HepG2 (cell line): ENCODE data around the gene PRSS21. TPM values are rescaled to one million over a fixed set of nuclear protein-coding genes. Genes with fewer than 3 reads are reported as not detected.
A peak's percentile ranks its signal among the peaks of the same experiment; 100 is the strongest.

Experiments used
- ELF4 ChIP-seq: sonication (generic); formaldehyde crosslinking; IDR thresholded peaks from 2 replicates; pipeline ENCODE4 v1.5.0; 2020; ENCODE audit warnings: missing genetic modification reagents, mild to moderate bottlenecking, moderate library complexity, borderline replicate concordance
- FOXC1 ChIP-seq: sonication (generic); formaldehyde crosslinking; IDR thresholded peaks from 2 replicates; pipeline ENCODE4 v1.8.0; 2022; ENCODE audit warnings: mild to moderate bottlenecking, missing genetic modification reagents, borderline replicate concordance
- GABPB1 ChIP-seq: IDR thresholded peaks from 2 replicates; pipeline ENCODE4 v1.6.1; 2016; ENCODE audit warnings: mild to moderate bottlenecking, missing genetic modification reagents, moderate library complexity, missing compliant biosample characterization
- GLMP ChIP-seq: sonication (generic); formaldehyde crosslinking; IDR thresholded peaks from 2 replicates; pipeline ENCODE4 v1.9.0; 2021; ENCODE audit warnings: missing genetic modification reagents, mild to moderate bottlenecking, borderline replicate concordance
- HCFC1 ChIP-seq: fragments of 150-350 bp; IDR thresholded peaks from 2 replicates; pipeline ENCODE4 v1.6.1; 2014; ENCODE audit warnings: low read depth, low read length
- HNF1B ChIP-seq: sonication (generic); formaldehyde crosslinking; IDR thresholded peaks from 2 replicates; pipeline ENCODE4 v1.5.1; 2020; ENCODE audit warnings: mild to moderate bottlenecking, moderate library complexity, missing genetic modification reagents
- MAX ChIP-seq: IDR thresholded peaks from 2 replicates; pipeline ENCODE4 v1.6.1; 2012; ENCODE audit warnings: inconsistent platforms
- NCOA1 ChIP-seq: sonication (generic); formaldehyde crosslinking; IDR thresholded peaks from 2 replicates; pipeline ENCODE4 v1.9.0; 2021; ENCODE audit warnings: missing genetic modification reagents
- SALL1 ChIP-seq: sonication (generic); formaldehyde crosslinking; IDR thresholded peaks from 2 replicates; pipeline ENCODE4 v1.8.0; 2022; ENCODE audit warnings: mild to moderate bottlenecking, missing genetic modification reagents
- ZBTB40 ChIP-seq, 2 experiments: fragments of 450-650 bp in 1 of 2; sonication (generic) in 1 of 2; formaldehyde crosslinking in 1 of 2; IDR thresholded peaks; 2 replicates each; pipeline versions ENCODE4 v1.6.1 to v1.8.0; 2016 to 2022; ENCODE audit warnings: antibody characterized with exemption in 1 of 2, mild to moderate bottlenecking in 1 of 2, missing genetic modification reagents in 1 of 2
- ZFP91 ChIP-seq: sonication (generic); formaldehyde crosslinking; IDR thresholded peaks from 2 replicates; pipeline ENCODE4 v1.9.0; 2022; ENCODE audit warnings: missing genetic modification reagents, mild to moderate bottlenecking, borderline replicate concordance
- ZNF446 ChIP-seq: sonication (generic); formaldehyde crosslinking; IDR thresholded peaks from 2 replicates; pipeline ENCODE4 v1.5.0; 2020; ENCODE audit warnings: mild to moderate bottlenecking, missing genetic modification reagents
- ZNF501 ChIP-seq: sonication (generic); formaldehyde crosslinking; IDR thresholded peaks from 2 replicates; pipeline ENCODE4 v1.5.1; 2020; ENCODE audit warnings: mild to moderate bottlenecking, moderate library complexity, missing genetic modification reagents
- ZNF678 ChIP-seq: sonication (generic); formaldehyde crosslinking; IDR thresholded peaks from 2 replicates; pipeline ENCODE4 v1.4.0; 2020; ENCODE audit warnings: mild to moderate bottlenecking, missing genetic modification reagents
- ZNF703 ChIP-seq: sonication (generic); formaldehyde crosslinking; IDR thresholded peaks from 2 replicates; pipeline ENCODE4 v1.5.1; 2020; ENCODE audit warnings: missing genetic modification reagents, mild to moderate bottlenecking, moderate library complexity, borderline replicate concordance
- ZZZ3 ChIP-seq: sonication (generic); formaldehyde crosslinking; IDR thresholded peaks from 2 replicates; pipeline ENCODE4 v1.4.0; 2020; ENCODE audit warnings: missing genetic modification reagents, mild to moderate bottlenecking, borderline replicate concordance
- polyA plus RNA-seq, 8 experiments: library from polyadenylated mRNA; depleted of rRNA in 3 of 8; stranded (reverse) in 7 of 8; unstranded in 1 of 8; fragments of >200 nt; fragmentation: Illumina TruSeq in 4 of 8; extraction: Trizol in 4 of 8; gene quantifications; 2 replicates each; pipeline versions ENCODE4 v1.2.1 to v1.2.3, GENCODE V29; 2011 to 2016; ENCODE audit warnings: low read depth in 4 of 8, missing spikeins in 1 of 8, mixed read lengths in 1 of 8; ENCODE audit not compliant: insufficient read depth in 1 of 8
- total RNA-seq, 5 experiments: library from RNA; depleted of rRNA; stranded (reverse); fragments of >200 nt; fragmentation: Illumina TruSeq; extraction: Trizol; gene quantifications; 2 replicates each; pipeline ENCODE4 v1.2.3, GENCODE V29; 2016; ENCODE audit warnings: low read depth in 1 of 5

Gene PRSS21
- total and polyA plus RNA-seq, 2 of the 13 experiments (the other 11 are each of a cell fraction or from before 2014, with no cell fraction given), result not detected

- TF ChIP-seq ZBTB40 (IDR thresholded peaks at IDR 0.05), result no peak
- TF ChIP-seq ZBTB40 (CRISPR knock-in tag; IDR thresholded peaks at IDR 0.05), result no peak
- TF ChIP-seq FOXC1, result no peak
- no peak for TF ChIP-seq ELF4 (CRISPR knock-in tag)
- TF ChIP-seq HCFC1, result no peak
- peak; percentile 43; the same call in 1 of the 2 replicates for TF ChIP-seq ZFP91
- TF ChIP-seq HNF1B (CRISPR knock-in tag), result peak; percentile 22; the same call in 1 of the 2 replicates
- TF ChIP-seq ZNF446, result no peak
- TF ChIP-seq ZNF501 (CRISPR knock-in tag), result peak; percentile 51; the same call in 1 of the 2 replicates
- no peak for TF ChIP-seq ZZZ3 (CRISPR knock-in tag)
- TF ChIP-seq MAX, result peak; percentile 45; the same call in 1 of the 2 replicates
- TF ChIP-seq GABPB1 (CRISPR knock-in tag), result peak; percentile 75
- no peak for TF ChIP-seq NCOA1 (CRISPR knock-in tag)
- no peak for TF ChIP-seq ZNF703 (CRISPR knock-in tag)
- TF ChIP-seq GLMP (CRISPR knock-in tag), result no peak
- TF ChIP-seq SALL1, result peak; percentile 40; the same call in 1 of the 2 replicates
- no peak for TF ChIP-seq ZNF678
Observed at GRCh38 chr16:2838928-2839327, 21.9 kb downstream of the PRSS21 start (continued).
